Common myeloid progenitor, CD34-positive (primary cell): ENCODE measurements around the gene SNX1.
"Not testable (repeated sequence)": the region's sequence is repeated elsewhere in the genome, so short reads cannot be mapped to it uniquely, and the experiment has no call there.

ENCODE experiments used
- CTCF ChIA-PET: fragments of 350-600 bp; sonication (Branson Sonifier 250); formaldehyde crosslinking; loops from one replicate; lab custom pipeline; 2021; ENCODE audit warnings: antibody characterized with exemption; lab: Charles Lee
- POLR2A ChIA-PET: fragments of 350-600 bp; sonication (Branson Sonifier 250); formaldehyde crosslinking; loops from one replicate; lab custom pipeline; 2021; ENCODE audit warnings: antibody characterized with exemption; lab: Charles Lee
- DNase-seq, 3 donors: peaks; one replicate each; pipeline versions ENCODE4 v3.0.0 to v3.0.0-alpha.2; 2013
- H3K27ac ChIP-seq, 2 experiments: 1 replicate in 1 of 2; 2 replicates in 1 of 2; pipeline ENCODE4 v1.7.0; 2013; ENCODE audit warnings: inconsistent platforms in 2 of 2, low read length in 2 of 2, mild to moderate bottlenecking in 2 of 2, low read depth in 1 of 2, moderate library complexity in 1 of 2; ENCODE audit not compliant: severe bottlenecking in 2 of 2, insufficient read depth in 1 of 2, poor library complexity in 1 of 2
- H3K27me3 ChIP-seq, 5 experiments: replicated peaks in 2 of 5; 1 replicate in 3 of 5; 2 replicates in 2 of 5; pipeline versions ENCODE4 v1.6.1 to v1.7.0; 2013; ENCODE audit warnings: low read length in 4 of 5, mild to moderate bottlenecking in 2 of 5, moderate library complexity in 2 of 5, inconsistent platforms in 1 of 5; ENCODE audit not compliant: insufficient read depth in 5 of 5, control insufficient read depth in 4 of 5
- H3K36me3 ChIP-seq, 4 experiments: 1 replicate in 2 of 4; 2 replicates in 2 of 4; pipeline versions ENCODE4 v1.6.1 to v1.7.0; 2013; ENCODE audit warnings: low read length in 3 of 4, control low read depth in 1 of 4, mild to moderate bottlenecking in 1 of 4; ENCODE audit not compliant: control insufficient read depth in 4 of 4, insufficient read depth in 4 of 4
- H3K4me1 ChIP-seq, 4 experiments: 1 replicate in 3 of 4; 2 replicates in 1 of 4; pipeline versions ENCODE4 v1.6.1 to v1.7.1; 2013; ENCODE audit warnings: low read length in 3 of 4, mild to moderate bottlenecking in 3 of 4, control low read depth in 1 of 4, inconsistent platforms in 1 of 4, moderate library complexity in 1 of 4; ENCODE audit not compliant: control insufficient read depth in 4 of 4, insufficient read depth in 4 of 4; ENCODE audit errors: control extremely low read depth in 1 of 4
- H3K4me3 ChIP-seq, 7 experiments: 1 replicate in 4 of 7; 2 replicates in 3 of 7; pipeline versions ENCODE4 v1.5.1 to v1.7.0; 2013; ENCODE audit warnings: mild to moderate bottlenecking in 7 of 7, low read length in 6 of 7, moderate library complexity in 6 of 7, inconsistent platforms in 2 of 7, low read depth in 2 of 7, control low read depth in 1 of 7; ENCODE audit not compliant: insufficient read depth in 4 of 7, control insufficient read depth in 1 of 7; ENCODE audit errors: extremely low read depth in 1 of 7
- H3K9me3 ChIP-seq, 5 experiments: 1 replicate in 4 of 5; 2 replicates in 1 of 5; pipeline versions ENCODE4 v1.6.1 to v1.7.1; 2013; ENCODE audit warnings: low read length in 4 of 5, mild to moderate bottlenecking in 2 of 5, inconsistent platforms in 1 of 5, low read depth in 1 of 5, moderate library complexity in 1 of 5; ENCODE audit not compliant: control insufficient read depth in 4 of 5, insufficient read depth in 2 of 5; ENCODE audit errors: control extremely low read depth in 1 of 5
- WGBS: methylation state at CpG from one replicate; pipeline ENCODE4 v1.1.5; 2013; ENCODE audit not compliant: insufficient coverage; 5-methylcytosine and 5-hydroxymethylcytosine counted together

Gene SNX1

GRCh38 chr15:64051407-64052259, 44.1 kb upstream of the SNX1 start:
- WGBS = 100% methylated on average over 3 of the region's 6 CpGs

GRCh38 chr15:64052925-64053491, 42.8 kb upstream of the SNX1 start:
- no peak overlapping the region for H3K27ac ChIP-seq
- no peaks in the 10 kb centered on the region for H3K36me3 ChIP-seq
- no peaks in the 10 kb centered on the region for H3K27me3 ChIP-seq
- ChIA-PET POLR2A (no interaction called here), CTCF (interaction anchor here (1.0 to 1.1 kb wide), 2 partner anchors 107 to 301 kb away, joined by 3 read pairs; no protein-coding TSS in a partner anchor)
- H3K9me3 ChIP-seq = no peaks in the 10 kb centered on the region
- H3K4me3 ChIP-seq = no peak overlapping the region
- peaks cover 2 to 15% (median 6%) of the 10 kb centered on the region in 4 experiments for H3K4me1 ChIP-seq
- WGBS = 100% methylated on average over 3 of the region's 5 CpGs
- DNase-seq = no peak

More at GRCh38 chr15:64051407-64052259, 44.1 kb upstream of the SNX1 start:
- no peak for DNase-seq
- no peak overlapping the region for H3K4me3 ChIP-seq
- H3K27me3 ChIP-seq = peaks cover 0 to 7% (median 5%) of the 10 kb centered on the region in 5 experiments
- POLR2A ChIA-PET = no interaction called here
- CTCF ChIA-PET = no interaction called here
- no peak overlapping the region for H3K27ac ChIP-seq
- H3K4me1 ChIP-seq = peaks cover 7 to 21% (median 9%) of the 10 kb centered on the region in 4 experiments
- no peaks in the 10 kb centered on the region for H3K36me3 ChIP-seq
- H3K9me3 ChIP-seq = no peaks in the 10 kb centered on the region

- H3K36me3 ChIP-seq, H3K27ac ChIP-seq, H3K27me3 ChIP-seq, DNase-seq, H3K4me3 ChIP-seq, H3K9me3 ChIP-seq, H3K4me1 ChIP-seq: not testable (repeated sequence)
- ChIA-PET CTCF (interaction anchor here (1.0 to 1.7 kb wide), 4 partner anchors 9 to 302 kb away, joined by 3 to 6 read pairs (median 4); no protein-coding TSS in a partner anchor), POLR2A (interaction anchor here (0.7 kb wide), 1 partner anchor 316 kb away, joined by 3 read pairs; no protein-coding TSS in a partner anchor)
- 96% methylated on average over 12 of the region's 12 CpGs for WGBS
Observed at GRCh38 chr15:64053674-64054073, 42.1 kb upstream of the SNX1 start.

- H3K27ac ChIP-seq = no peak overlapping the region
- H3K9me3 ChIP-seq = no peaks in the 10 kb centered on the region
- H3K36me3 ChIP-seq = no peaks in the 10 kb centered on the region
- no peak overlapping the region for H3K4me3 ChIP-seq
- CTCF ChIA-PET = no interaction called here
- POLR2A ChIA-PET = no interaction called here
- 62% methylated on average over 2 of the region's 5 CpGs for WGBS
- no peaks in the 10 kb centered on the region for H3K27me3 ChIP-seq
- H3K4me1 ChIP-seq = no peaks in the 10 kb centered on the region
- no peak for DNase-seq
Observed at GRCh38 chr15:64058279-64058678, 37.5 kb upstream of the SNX1 start.

- H3K9me3 ChIP-seq, H3K27me3 ChIP-seq, H3K36me3 ChIP-seq, POLR2A ChIA-PET, H3K4me1 ChIP-seq, H3K4me3 ChIP-seq, CTCF ChIA-PET, H3K27ac ChIP-seq: not testable (repeated sequence)
- DNase-seq = peak in 1 of 3 donors; percentile 11
- WGBS = 94% methylated on average over 2 of the region's 2 CpGs
Observed at GRCh38 chr15:64059104-64059503, 36.7 kb upstream of the SNX1 start.

- DNase-seq = no peak
- Histone ChIP-seq H3K4me3 (no peak overlapping the region), H3K36me3 (no peaks in the 10 kb centered on the region), H3K9me3 (no peaks in the 10 kb centered on the region), H3K27ac (no peak overlapping the region), H3K4me1 (no peaks in the 10 kb centered on the region), H3K27me3 (no peaks in the 10 kb centered on the region)
- CTCF ChIA-PET = interaction anchor here (1.0 to 3.1 kb wide), 2 partner anchors 11 to 13 kb away, joined by 3 to 10 read pairs; no protein-coding TSS in a partner anchor
- POLR2A ChIA-PET = no interaction called here
- 96% methylated on average over 28 of the region's 29 CpGs for WGBS
Observed at GRCh38 chr15:64060716-64061115, 35.1 kb upstream of the SNX1 start.

- ChIA-PET POLR2A (no interaction called here), CTCF (interaction anchor here (0.5 to 5.1 kb wide), 15 partner anchors 9 to 598 kb away, joined by 3 to 86 read pairs (median 4); partner anchors contain the start of gene DAPK2)
- no peaks in the 10 kb centered on the region for H3K9me3 ChIP-seq
- no peaks in the 10 kb centered on the region for H3K27me3 ChIP-seq
- WGBS = no CpG with 5 or more reads among the region's 1 CpG
- peaks cover 0 to 7% (median 2%) of the 10 kb centered on the region in 4 experiments for H3K36me3 ChIP-seq
- H3K4me3 ChIP-seq = no peak overlapping the region
- peaks cover 0 to 7% (median 3%) of the 10 kb centered on the region in 4 experiments for H3K4me1 ChIP-seq
- DNase-seq = no peak
- H3K27ac ChIP-seq = no peak overlapping the region
Observed at GRCh38 chr15:64066451-64066850, 29.3 kb upstream of the SNX1 start.
